GM12892 (cell line): Measurements from ENCODE around the gene TK2.

Experiments
- DNase-seq: peaks from one replicate; pipeline ENCODE4 v3.0.0; 2011; ENCODE audit not compliant: insufficient read length
- FAIRE-seq: peaks from 2 replicates; lab custom pipeline; 2011; peaks lifted over from hg19 to GRCh38; lab: Jason Lieb, UNC
- POLR2A ChIP-seq: IDR thresholded peaks from 2 replicates; pipeline ENCODE4 v1.6.1; 2011; ENCODE audit warnings: low read depth, low read length, control low read depth
- POLR2AphosphoS5 ChIP-seq: IDR thresholded peaks from 2 replicates; pipeline ENCODE4 v1.6.1; 2011; ENCODE audit warnings: low read depth, low read length, control low read depth
- TAF1 ChIP-seq: IDR thresholded peaks from 2 replicates; pipeline ENCODE4 v1.6.1; 2011; ENCODE audit warnings: low read depth, mild to moderate bottlenecking, control low read depth, low read length, borderline replicate concordance

Gene TK2

GRCh38 chr16:66513111-66513723 is 36.7 kb downstream of the TK2 start:
- no peak for DNase-seq
- no peak for FAIRE-seq
- TF ChIP-seq TAF1 = no peak
- TF ChIP-seq POLR2A = no peak
- no peak for TF ChIP-seq POLR2AphosphoS5

- DNase-seq (no peak), FAIRE-seq (no peak)
- TF ChIP-seq POLR2A = no peak
- TF ChIP-seq POLR2AphosphoS5 = no peak
- TF ChIP-seq TAF1 = no peak
Measured at GRCh38 chr16:66512272-66513110, 37.4 kb downstream of the TK2 start.

- DNase-seq (no peak), FAIRE-seq (no peak)
- no peak for TF ChIP-seq TAF1
- TF ChIP-seq POLR2A = no peak
- TF ChIP-seq POLR2AphosphoS5 = no peak
Measured at GRCh38 chr16:66511602-66512271, 38.2 kb downstream of the TK2 start.

- TF ChIP-seq TAF1 = no peak
- TF ChIP-seq POLR2A = no peak
- TF ChIP-seq POLR2AphosphoS5 = no peak
- DNase-seq = no peak
Measured at GRCh38 chr16:66510711-66511601, 39.0 kb downstream of the TK2 start.

GRCh38 chr16:66510298-66510697 is 39.6 kb downstream of the TK2 start:
- TF ChIP-seq POLR2AphosphoS5 (no peak), TAF1 (no peak), POLR2A (no peak)
- DNase-seq = no peak
- no peak for FAIRE-seq

More at GRCh38 chr16:66510711-66511601, 39.0 kb downstream of the TK2 start:
- FAIRE-seq = no peak

- DNase-seq (no peak), FAIRE-seq (no peak)
- TF ChIP-seq POLR2A = no peak
- TF ChIP-seq TAF1 = no peak
- no peak for TF ChIP-seq POLR2AphosphoS5
Measured at GRCh38 chr16:66509576-66509975, 40.3 kb downstream of the TK2 start.

GRCh38 chr16:66508914-66509496 is 40.9 kb downstream of the TK2 start:
- TF ChIP-seq TAF1 (no peak), POLR2AphosphoS5 (no peak), POLR2A (no peak)
- DNase-seq = no peak
- FAIRE-seq = no peak

GRCh38 chr16:66508248-66508913 is 41.5 kb downstream of the TK2 start:
- no peak for TF ChIP-seq POLR2A
- TF ChIP-seq POLR2AphosphoS5 = no peak
- no peak for TF ChIP-seq TAF1
- DNase-seq (no peak), FAIRE-seq (no peak)

GRCh38 chr16:66507731-66508239 is 42.1 kb downstream of the TK2 start:
- FAIRE-seq (no peak), DNase-seq (no peak)

GRCh38 chr16:66503612-66504011 is 46.3 kb downstream of the TK2 start:
- DNase-seq (no peak), FAIRE-seq (no peak)
- TF ChIP-seq POLR2AphosphoS5 (no peak), TAF1 (no peak), POLR2A (no peak)

More at GRCh38 chr16:66507731-66508239, 42.1 kb downstream of the TK2 start:
- no peak for TF ChIP-seq POLR2A
- no peak for TF ChIP-seq POLR2AphosphoS5
- no peak for TF ChIP-seq TAF1
